GM18526 (cell line): ENCODE data around the gene MAP2K1.

ENCODE experiments used
- POLR2A ChIP-seq: IDR thresholded peaks from 3 replicates; pipeline ENCODE4 v1.6.1; 2011; ENCODE audit not compliant: insufficient read length; ENCODE audit errors: extremely low read depth

The MAP2K1 gene

GRCh38 chr15:66488525-66488924 is 101.8 kb downstream of the MAP2K1 start:
- no peak for TF ChIP-seq POLR2A

GRCh38 chr15:66489179-66489791 is 102.6 kb downstream of the MAP2K1 start:
- TF ChIP-seq POLR2A = no peak

GRCh38 chr15:66491846-66492245 is 105.1 kb downstream of the MAP2K1 start:
- no peak for TF ChIP-seq POLR2A

DNA sequence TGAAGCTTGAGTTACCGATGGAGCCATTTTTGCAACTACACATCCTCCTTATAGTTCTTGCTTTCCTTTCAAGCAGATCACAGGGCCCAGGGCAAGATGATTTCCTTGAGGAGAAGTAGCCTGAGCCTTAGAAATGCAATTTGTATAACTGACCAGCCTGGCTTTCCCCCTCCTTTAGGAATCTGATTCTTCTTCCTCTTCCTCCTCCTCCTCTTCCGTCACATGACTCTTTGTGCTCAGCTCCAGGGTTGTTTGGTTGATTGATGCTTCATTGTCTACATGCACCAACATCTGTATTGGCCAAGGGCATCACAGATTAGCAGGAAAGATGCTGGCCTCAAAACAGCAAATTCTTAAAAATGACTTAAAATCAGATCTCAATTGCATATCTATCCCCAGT is 107.5 kb downstream of the MAP2K1 start:
- no peak for TF ChIP-seq POLR2A

DNA sequence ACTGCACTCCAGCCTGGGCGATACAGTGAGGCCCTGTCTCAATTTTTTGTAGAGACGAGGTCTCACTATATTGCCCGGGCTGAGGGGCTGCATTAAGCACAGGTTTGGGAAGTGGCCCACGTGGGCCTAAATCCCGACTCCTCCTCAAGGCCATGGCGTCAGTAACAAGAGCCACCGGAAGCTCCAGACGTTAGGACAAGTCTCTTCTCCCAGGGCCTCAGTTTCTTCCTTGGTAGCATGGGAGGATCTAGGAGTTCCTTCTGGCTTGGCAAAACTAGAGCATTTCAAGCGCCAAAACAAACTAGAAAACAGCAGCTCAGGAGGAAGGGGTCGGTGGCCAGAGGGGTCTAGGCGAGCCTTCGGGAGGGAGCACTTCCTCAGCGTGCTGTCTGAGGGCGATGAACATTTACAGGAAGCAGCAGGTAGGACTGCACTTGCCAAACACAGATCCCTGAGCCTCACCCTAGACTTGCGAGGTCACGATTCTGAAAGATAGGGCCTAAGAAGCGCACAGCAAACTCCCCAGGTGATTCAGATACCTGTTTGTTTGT is 110.3 kb downstream of the MAP2K1 start:
- TF ChIP-seq POLR2A = no peak

DNA sequence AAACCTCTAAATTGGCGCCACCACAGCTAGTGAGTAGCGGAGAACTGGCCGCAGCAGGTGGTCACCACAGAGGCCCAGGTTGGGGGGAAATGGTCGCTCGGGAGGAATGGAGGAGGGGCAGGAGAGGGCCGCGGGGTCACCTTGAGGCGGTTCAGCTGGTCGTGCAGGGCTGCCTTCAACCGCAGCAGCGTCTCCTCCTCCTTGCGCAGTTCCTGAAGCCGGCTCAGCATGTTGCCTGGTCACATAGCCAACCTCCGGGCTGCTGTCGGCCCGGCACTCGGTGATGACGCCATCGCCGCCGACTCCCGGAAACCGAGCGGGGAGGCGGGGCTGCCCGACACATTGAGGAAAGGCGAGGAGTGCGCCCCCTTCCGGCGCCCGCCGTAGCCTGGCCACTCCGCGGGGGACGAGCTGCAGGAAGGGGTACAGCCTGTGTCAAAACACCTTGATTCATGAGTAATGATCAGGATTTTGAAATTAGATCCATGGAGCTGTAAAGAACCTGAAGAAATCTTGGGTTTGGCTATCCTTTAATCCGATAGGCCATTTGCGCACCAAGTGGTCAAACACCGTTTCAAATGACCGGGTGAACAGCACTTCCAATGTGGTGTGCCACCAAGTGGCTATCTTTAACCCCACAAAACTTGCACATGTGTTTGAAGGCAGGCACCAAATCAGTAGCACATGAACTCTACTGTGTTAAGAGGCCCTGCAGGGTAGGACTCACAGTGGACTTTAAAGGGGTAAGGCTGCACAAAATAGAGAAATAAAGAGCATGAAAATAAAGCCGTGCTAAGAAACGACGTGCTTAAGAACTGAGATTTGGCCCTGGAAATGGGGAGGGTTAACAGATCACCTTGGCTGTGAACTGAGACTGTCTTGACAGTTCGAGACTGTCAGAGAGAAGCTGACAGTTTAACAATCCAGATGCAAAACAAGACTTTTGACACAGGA is 111.1 kb downstream of the MAP2K1 start, which contains the start of gene SNAPC5:
Gene SNAPC5, minus strand, starts transcription at position 261 of the 954 bp plus-strand sequence. Its CDS starts 31 bp downstream, at position 230.
- peak; percentile 75 for TF ChIP-seq POLR2A

DNA sequence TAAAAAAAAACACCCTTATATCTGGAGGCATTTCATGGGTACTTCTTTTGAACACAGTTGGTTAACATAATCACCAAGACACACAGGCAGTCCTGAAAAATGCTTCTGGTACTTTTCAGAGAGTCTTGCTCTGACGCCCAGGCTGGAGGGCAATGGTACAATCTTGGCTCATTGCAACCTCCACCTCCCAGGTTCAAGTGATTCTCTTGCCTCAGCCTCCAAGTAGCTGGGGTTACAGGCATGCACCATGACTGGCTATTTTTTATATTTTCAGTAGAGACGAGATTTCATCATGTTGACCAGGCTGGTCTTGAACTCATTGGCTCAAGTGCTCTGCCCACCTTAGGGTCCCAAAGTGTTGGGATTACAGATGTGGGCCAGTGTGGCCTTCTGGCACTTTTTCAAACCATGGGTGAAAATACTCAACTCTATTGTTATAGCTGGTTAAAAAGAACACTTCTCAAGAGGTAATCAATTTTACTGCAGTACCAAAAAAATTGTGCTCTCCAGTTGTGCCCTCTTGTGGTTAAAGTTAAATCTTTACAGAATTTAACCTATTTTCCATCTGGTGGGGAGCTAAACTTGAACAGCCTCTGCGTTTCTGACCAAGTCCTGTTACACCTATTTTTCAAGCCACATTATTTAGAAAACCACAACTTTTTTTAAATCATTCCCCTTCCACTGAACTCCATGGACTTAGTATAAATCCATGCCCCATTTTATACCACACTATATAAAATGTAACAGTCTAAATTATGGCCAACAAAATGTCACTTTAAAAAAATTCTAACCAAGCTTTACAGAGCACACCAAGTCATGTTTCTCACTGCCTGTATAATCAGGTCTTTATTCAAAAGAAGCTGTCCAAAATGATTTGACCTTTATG is 112.0 kb downstream of the MAP2K1 start:
- no peak for TF ChIP-seq POLR2A

DNA sequence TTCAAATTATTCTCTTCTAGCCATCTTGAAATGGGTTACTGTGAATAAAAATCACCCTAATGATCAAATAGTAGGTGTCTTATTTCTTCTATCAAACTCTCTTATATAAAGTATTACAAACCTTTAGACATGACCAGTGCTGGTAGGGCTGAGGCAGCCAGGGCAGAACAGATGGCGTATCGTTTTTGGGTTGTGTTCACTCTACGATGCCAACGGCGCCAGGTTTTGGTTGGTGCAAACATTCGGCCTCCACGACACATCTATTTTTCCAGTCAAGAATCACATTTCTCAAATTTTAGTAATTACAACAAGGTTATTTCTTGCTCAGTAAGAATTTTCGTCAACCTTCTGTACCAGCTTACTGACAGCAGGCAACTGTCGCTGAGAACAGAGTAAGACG is 115.8 kb downstream of the MAP2K1 start:
- no peak for TF ChIP-seq POLR2A

DNA sequence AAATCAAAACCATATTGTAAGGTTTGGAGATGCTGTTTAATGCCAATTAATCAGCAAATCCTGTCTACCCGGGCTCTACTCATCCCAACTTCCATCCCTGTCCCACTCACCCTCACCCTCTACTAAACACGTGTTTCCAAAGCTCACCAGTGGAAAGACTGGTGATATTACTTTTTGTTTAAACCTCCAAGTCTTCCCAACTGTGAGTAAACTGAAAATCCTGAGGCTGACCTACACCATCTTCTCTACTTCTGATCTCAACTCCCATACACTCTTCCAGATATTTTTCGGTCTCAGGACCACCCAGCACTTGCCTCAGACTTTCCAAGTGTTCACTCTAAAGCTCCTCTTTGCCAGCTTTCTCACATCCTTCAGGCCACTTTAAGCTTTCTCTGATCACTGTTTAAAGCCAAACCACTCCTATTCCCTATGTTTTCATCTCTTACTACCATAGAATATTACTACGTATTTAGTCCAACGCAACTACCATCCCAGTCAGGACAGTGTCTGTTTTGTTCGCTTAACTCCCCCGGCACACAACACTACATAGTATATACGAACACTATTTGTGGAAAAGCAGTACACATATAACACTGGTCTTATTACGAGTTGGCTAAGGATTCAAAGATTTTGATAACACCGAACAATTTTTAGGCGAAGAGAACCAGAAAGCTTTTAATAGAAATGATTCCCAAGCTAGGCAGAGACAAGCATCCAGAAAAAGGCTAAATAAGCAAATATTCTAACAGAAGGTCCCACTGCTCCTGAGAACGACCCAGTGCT is 117.3 kb downstream of the MAP2K1 start:
- TF ChIP-seq POLR2A = no peak

DNA sequence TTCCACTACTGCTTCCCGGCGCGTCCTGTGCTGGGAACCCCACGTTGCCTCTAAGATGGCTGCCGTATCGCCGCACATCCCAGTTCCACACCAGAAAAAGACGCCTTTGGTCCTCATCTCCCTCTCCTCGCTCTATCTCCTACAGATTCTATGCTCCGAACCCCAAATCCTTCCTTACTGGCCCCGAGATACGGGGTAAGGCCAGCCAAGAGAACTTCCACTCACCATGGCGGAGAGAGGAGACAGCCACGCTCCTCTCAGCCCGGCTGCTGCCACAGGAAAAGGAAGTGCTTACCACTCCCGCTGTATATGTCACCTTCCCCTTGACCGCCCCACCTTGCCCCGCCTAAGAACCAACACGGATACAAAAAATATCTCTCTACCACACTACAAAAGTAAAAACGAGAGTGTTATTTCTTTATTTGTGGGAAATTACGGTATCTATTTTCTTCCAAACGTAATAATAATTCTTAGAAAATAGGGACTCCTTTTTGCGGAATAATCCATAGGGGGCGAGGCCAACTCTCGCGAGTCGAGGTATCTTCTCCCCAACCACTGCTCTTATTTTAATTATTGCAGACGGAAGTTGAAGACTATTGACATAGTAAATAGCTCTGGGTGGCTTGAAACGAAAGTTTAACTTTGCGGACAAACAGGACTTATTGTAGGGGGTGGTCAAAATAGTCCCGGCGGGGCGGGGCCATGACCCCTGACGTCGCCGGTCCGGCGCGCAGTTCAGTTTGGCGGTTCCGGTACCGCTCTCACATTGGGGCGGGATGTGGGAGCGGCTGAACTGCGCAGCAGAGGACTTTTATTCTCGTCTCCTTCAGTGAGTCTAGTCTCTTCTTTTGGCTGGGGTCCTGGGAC is 118.1 kb downstream of the MAP2K1 start, which contains the start of the genes RPL4 and ZWILCH:
Gene RPL4, minus strand, starts transcription at position 293 of the 867 bp plus-strand sequence. Its CDS starts 65 bp downstream, at position 228.
Gene ZWILCH, plus strand, starts transcription at position 764 of the 867 bp plus-strand sequence. Its CDS starts 13 bp downstream, at position 777.
- TF ChIP-seq POLR2A = peak; percentile 94

GRCh38 chr15:66505430-66505811 is 118.7 kb downstream of the MAP2K1 start:
- TF ChIP-seq POLR2A = no peak

DNA sequence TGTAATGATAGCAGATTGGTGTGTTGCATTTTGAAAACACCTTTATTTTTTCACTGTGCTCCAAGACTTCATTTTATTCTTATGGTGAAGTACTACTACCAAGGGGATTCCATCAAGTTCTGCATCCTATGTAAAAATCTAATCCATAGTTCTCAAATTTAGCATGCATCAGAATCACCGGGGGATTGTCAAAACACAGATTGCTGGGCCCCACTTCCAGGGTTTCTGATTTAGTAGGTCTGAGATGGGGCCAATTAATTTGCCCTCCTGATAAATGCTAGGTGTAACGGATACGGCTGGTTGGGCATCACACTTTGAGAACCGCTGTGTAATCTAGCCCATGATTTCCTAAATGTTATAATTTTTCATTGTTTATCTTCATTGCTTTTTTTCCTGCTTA is 119.1 kb downstream of the MAP2K1 start:
- TF ChIP-seq POLR2A = no peak

- no peak for TF ChIP-seq POLR2A
These were observed 121.7 kb downstream of the MAP2K1 start for GRCh38 chr15:66508293-66508883.
